MCF 10A (cell line): ENCODE data around the gene TRIM73. TPM values are rescaled to one million over a fixed set of nuclear protein-coding genes. Genes with fewer than 3 reads are reported as not detected.
"Not testable (repeated sequence)": the region's sequence is repeated elsewhere in the genome, so short reads cannot be mapped to it uniquely, and the experiment has no call there.

Experiments
- Bru-seq: library from RNA; stranded (reverse); fragments of 400-500 nt; gene quantifications from one replicate; lab custom pipeline; 2021; lab: Mats Ljungman, UMichigan
- BruChase-seq, 2 experiments: library from RNA; stranded (reverse); fragments of 400-500 nt; gene quantifications; one replicate each; lab custom pipeline; 2021; lab: Mats Ljungman, UMichigan
- BruUV-seq: library from RNA; stranded (reverse); fragments of 400-500 nt; replicated peaks from 2 replicates; lab custom pipeline; 2021; lab: Mats Ljungman, UMichigan
- CTCF ChIA-PET: fragments of 300-600 bp; sonication (Branson Sonifier 250); formaldehyde crosslinking; extraction: SDS; loops from one replicate; lab custom pipeline; 2021; ENCODE audit warnings: antibody characterized with exemption, inconsistent platforms; lab: Yijun Ruan, JAX
- POLR2A ChIA-PET: fragments of 300-600, 350-650 bp; sonication (Branson Sonifier 250); formaldehyde crosslinking; extraction: SDS; loops from one replicate; lab custom pipeline; 2020; ENCODE audit warnings: antibody characterized with exemption, inconsistent platforms; lab: Yijun Ruan, JAX
- DNase-seq: peaks from one replicate; pipeline ENCODE4 v3.0.0-alpha.2; 2018; ENCODE audit not compliant: unreplicated experiment
- H3K27ac Mint-ChIP-seq: one replicate; pipeline ENCODE4 v1.8.0; 2022; ENCODE audit warnings: mild to moderate bottlenecking, low read depth, mixed read lengths; ENCODE audit not compliant: unreplicated experiment
- H3K27me3 Mint-ChIP-seq: one replicate; pipeline ENCODE4 v1.8.0; 2022; ENCODE audit warnings: mixed read lengths; ENCODE audit not compliant: insufficient read depth, unreplicated experiment
- H3K36me3 Mint-ChIP-seq: one replicate; pipeline ENCODE4 v1.8.0; 2022; ENCODE audit warnings: mild to moderate bottlenecking, moderate library complexity, mixed read lengths; ENCODE audit not compliant: insufficient read depth, unreplicated experiment
- H3K4me1 Mint-ChIP-seq: one replicate; pipeline ENCODE4 v1.8.0; 2022; ENCODE audit warnings: mixed read lengths; ENCODE audit not compliant: insufficient read depth, unreplicated experiment
- H3K4me3 Mint-ChIP-seq: one replicate; pipeline ENCODE4 v1.8.0; 2022; ENCODE audit warnings: mild to moderate bottlenecking, moderate library complexity, mixed read lengths; ENCODE audit not compliant: unreplicated experiment
- H3K9me3 Mint-ChIP-seq: one replicate; pipeline ENCODE4 v1.8.0; 2022; ENCODE audit warnings: mixed read lengths; ENCODE audit not compliant: unreplicated experiment
- intact Hi-C: fragments of 100-400 bp; cut with micrococcal nuclease; formaldehyde crosslinking; loops from 2 replicates; pipeline ENCODE4 v1.14.1; 2022
- long read RNA-seq: library from polyadenylated mRNA; stranded (forward); transcript quantifications from one replicate; pipeline ENCODE4 v2.0.0, GENCODE V29; 2022
- total RNA-seq: library from RNA; stranded (reverse); gene quantifications from 2 replicates; pipeline ENCODE4 v1.2.3, GENCODE V29; 2022

TRIM73 gene
- total RNA-seq (1.8 and 3.7 TPM in 2 replicates), Bru-seq, nascent RNA (percentile 24 among the genes with signal in this experiment), BruChase-seq, experiment 1, labeled RNA remaining after a 6-hour chase (percentile 45 among the genes with signal in this experiment), BruChase-seq, experiment 2, labeled RNA remaining after a 2-hour chase (percentile 41 among the genes with signal in this experiment)
- long read RNA-seq, partial matches to known transcripts = 0 of 1 reads
- long read RNA-seq, other reads (novel, unspliced or antisense) = 1 of 1 reads

DNA sequence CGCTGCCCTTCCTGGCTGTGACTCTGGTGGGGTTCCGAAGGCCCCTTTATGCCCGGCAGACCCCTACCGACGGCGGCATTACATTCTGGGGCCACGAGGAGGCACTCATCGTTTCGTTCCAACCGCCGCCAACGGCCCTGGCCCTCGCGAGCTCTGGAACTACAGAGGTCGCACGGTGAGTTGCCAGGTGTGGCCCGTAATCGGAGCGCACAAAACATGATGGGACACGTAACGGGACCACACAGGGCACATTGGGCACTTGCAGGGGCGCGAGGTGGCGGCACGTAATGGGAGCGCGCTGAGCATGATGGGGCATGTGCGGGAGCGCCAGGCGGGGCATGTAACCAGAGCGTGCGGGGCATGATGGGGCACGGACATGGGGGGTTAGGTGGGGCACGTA is at the start of gene TRIM73:
Gene TRIM73, plus strand, starts transcription at position 301 of the 400 bp plus-strand sequence. CDS start 3,305 bp downstream, outside the sequence.
- BruUV-seq, H3K27me3 Mint-ChIP-seq, H3K4me1 Mint-ChIP-seq, intact Hi-C loops, H3K9me3 Mint-ChIP-seq, H3K27ac Mint-ChIP-seq, H3K4me3 Mint-ChIP-seq, H3K36me3 Mint-ChIP-seq, CTCF ChIA-PET, DNase-seq, POLR2A ChIA-PET: not testable (repeated sequence)

DNA sequence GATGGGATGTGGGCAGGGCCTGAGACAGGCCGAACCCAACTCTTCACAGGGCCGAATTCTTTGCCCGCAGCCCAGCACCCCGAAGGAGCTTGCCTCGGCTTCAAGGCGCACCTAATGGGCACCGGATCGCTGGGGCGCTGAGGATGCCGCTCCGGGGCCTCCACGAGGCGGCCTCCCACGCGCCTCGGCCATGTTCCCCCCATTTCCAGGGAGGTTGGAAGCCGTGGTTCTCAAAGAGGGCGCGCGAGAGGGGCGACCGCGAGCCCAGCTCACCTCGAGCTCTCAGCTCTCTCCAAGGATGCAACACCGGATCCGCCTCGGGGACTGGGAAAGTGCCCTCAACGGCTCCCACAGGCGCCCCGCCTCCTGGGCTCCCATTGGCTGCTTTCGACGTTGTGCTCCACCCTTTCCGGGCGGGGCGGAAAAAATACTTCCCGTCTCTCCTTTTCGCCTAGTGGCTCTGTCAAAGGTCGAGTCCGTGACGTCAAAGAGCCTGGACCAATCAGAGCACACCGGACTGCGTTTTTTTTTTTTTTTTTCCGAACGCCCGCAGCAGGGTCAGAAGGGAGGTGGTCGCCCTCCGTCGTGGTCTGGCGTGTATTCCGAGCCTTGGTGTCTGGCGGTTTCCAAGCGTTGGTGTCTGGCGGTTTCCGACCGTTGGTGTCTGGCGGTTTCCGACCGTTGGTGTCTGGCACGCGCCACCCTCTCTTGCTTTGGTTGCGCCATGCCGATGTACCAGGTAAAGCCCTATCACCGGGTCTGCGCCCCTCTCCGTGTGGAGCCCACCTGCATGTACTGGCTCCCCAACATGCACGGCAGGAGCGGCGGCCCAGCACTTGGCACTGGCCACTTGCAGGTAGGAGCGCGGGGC is 36.5 kb upstream of the TRIM73 start:
- intact Hi-C loops, H3K36me3 Mint-ChIP-seq, H3K27me3 Mint-ChIP-seq, POLR2A ChIA-PET, H3K9me3 Mint-ChIP-seq, CTCF ChIA-PET, H3K4me1 Mint-ChIP-seq: not testable (repeated sequence)
- peak; percentile 9 for DNase-seq
- peak overlapping the region; percentile 78 for H3K27ac Mint-ChIP-seq
- BruUV-seq = TSS peak; percentile 59
- peak overlapping the region; percentile 76 for H3K4me3 Mint-ChIP-seq

DNA sequence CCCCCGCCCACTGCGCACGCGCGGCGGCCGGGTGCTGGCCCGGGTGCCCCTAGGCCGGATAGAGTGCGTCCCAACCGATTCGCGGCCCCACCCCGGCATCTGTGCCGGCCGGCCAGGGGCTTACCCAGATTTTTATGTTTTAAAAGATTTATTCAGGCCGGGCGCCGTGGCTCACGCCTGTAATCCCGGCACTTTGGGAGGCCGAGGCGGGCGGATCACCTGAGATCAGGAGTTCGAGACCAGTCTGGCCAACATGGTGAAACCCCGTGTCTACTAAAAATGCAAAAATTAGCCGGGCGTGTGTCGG is 35.9 kb upstream of the TRIM73 start:
- H3K36me3 Mint-ChIP-seq, H3K4me1 Mint-ChIP-seq, H3K27me3 Mint-ChIP-seq, intact Hi-C loops, DNase-seq, H3K9me3 Mint-ChIP-seq, BruUV-seq, POLR2A ChIA-PET, CTCF ChIA-PET: not testable (repeated sequence)
- Mint-ChIP-seq H3K4me3 (peak overlapping the region; percentile 76), H3K27ac (peak overlapping the region; percentile 78)

DNA sequence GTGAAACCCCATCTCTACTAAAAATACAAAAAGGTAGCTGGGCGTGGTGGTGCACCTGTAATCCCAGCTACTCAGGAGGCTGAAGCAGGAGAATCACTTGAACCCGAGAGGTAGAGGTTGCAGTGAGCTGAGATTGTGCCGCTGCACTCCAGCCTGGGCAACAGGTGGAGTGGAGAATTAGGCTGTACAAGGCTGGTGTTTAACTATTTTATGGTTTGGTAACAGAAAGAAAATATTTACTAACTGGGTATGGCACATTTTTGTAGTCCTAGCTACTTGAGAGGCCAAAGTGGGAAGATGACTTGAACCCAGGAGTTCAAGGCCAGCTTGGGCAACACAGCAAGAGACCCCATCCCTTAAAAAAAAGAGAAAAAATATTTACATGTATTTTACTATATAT is 31.4 kb upstream of the TRIM73 start:
- BruUV-seq, DNase-seq, H3K4me3 Mint-ChIP-seq, H3K27ac Mint-ChIP-seq, H3K36me3 Mint-ChIP-seq, CTCF ChIA-PET, intact Hi-C loops, H3K9me3 Mint-ChIP-seq, POLR2A ChIA-PET, H3K4me1 Mint-ChIP-seq, H3K27me3 Mint-ChIP-seq: not testable (repeated sequence)

DNA sequence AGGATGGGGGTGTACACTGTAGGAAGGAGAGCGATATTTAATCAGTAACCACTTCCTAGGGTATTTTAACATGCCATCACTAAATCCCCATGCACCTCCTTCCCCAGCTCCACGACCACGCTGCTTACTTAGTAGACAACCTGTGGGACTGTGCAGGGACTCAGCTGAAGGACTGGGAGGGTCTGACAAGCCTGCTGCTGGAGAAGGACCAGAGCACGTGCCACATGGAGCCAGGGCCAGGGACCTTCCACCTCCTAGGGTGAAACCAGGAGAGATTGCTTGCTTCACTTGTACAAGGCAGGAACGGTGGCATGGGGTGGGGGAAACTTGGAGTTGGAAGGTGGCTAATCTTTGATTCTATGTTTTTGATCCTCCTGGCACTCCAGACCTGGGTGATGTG is 28.8 kb upstream of the TRIM73 start:
- H3K27me3 Mint-ChIP-seq, BruUV-seq, H3K9me3 Mint-ChIP-seq, H3K4me3 Mint-ChIP-seq, H3K4me1 Mint-ChIP-seq, H3K36me3 Mint-ChIP-seq, H3K27ac Mint-ChIP-seq, POLR2A ChIA-PET, intact Hi-C loops, DNase-seq, CTCF ChIA-PET: not testable (repeated sequence)

DNA sequence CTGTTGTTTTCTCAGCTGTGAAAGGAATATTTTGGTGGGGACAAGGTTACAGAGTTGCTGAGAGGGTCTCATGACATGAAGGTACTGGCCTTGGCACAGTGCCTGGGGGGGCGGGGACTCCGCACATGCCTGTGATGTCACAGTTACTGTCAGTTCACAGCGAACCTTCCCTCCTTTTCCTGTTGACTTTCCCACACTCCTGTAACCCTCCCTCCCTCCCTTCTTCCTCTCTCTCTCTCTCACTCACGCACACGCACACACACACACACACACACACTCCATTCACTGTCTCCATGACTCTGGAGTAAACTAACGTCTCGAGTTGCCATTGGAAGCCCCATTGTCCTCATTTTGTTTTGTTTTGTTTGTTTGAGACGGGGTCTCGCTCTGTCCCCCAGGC is 28.1 kb upstream of the TRIM73 start:
- DNase-seq, CTCF ChIA-PET, intact Hi-C loops, H3K9me3 Mint-ChIP-seq, H3K27me3 Mint-ChIP-seq, H3K4me3 Mint-ChIP-seq, H3K4me1 Mint-ChIP-seq, H3K27ac Mint-ChIP-seq, BruUV-seq, H3K36me3 Mint-ChIP-seq, POLR2A ChIA-PET: not testable (repeated sequence)

DNA sequence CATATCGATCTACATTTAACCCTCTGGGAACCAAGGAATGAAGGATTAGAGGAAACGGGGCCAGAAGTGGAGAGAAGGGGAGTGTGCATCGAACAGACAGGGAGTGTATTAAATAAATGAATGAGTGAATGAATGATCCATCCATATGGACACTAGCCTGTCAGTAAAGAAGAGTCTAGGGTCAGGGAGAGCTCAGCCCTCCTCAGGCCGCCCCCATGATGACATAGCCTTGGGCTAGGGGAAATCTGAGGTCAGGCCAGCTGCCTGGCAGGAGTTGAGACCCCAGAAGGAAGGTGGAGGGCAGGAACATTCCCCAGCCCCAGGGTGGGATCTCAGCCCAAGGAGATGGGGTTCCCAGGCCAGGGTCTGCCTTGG is 21.3 kb upstream of the TRIM73 start:
- intact Hi-C loops, BruUV-seq, H3K4me1 Mint-ChIP-seq, H3K27me3 Mint-ChIP-seq, CTCF ChIA-PET, H3K9me3 Mint-ChIP-seq, DNase-seq, H3K36me3 Mint-ChIP-seq, POLR2A ChIA-PET, H3K4me3 Mint-ChIP-seq, H3K27ac Mint-ChIP-seq: not testable (repeated sequence)

DNA sequence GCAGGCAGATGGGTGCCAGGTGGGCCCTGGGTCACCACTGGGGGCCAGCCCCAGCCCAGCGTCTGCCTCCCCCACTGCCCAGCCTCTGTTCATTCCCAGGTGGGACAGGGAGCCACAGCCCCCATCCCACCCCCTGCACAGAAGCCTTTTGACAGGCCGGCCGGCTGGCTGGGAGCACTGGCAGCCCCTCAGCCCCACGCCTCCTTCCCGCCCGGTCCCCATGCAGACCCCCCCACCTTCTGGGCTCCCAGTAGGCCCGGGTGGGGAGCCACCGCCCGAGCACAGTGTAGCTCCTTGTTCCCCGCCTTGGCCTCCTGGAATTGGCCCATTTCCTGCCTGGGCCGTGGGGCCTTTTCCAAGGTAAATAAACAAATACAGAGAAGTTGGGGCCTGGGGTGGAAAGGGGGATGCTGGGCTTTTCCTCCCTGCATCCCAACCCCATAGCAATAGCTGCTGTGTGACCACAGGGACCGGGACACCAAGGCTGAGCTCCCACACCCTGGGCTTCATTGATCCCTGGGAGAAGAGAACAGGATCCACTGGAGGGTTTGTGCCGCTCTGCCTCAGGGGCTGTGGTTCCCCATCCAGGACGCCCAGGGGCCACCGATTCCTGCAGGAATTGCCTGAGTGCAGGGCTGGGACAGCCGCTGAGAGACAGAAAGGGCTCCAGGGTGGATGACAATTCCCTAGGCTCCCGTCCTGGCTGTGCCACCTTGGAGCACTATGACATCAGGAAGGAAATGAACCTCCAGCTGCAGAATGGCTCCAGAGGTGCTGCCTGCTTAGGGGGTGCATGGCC is 20.7 kb upstream of the TRIM73 start:
- H3K27me3 Mint-ChIP-seq, CTCF ChIA-PET, BruUV-seq: not testable (repeated sequence)

DNA sequence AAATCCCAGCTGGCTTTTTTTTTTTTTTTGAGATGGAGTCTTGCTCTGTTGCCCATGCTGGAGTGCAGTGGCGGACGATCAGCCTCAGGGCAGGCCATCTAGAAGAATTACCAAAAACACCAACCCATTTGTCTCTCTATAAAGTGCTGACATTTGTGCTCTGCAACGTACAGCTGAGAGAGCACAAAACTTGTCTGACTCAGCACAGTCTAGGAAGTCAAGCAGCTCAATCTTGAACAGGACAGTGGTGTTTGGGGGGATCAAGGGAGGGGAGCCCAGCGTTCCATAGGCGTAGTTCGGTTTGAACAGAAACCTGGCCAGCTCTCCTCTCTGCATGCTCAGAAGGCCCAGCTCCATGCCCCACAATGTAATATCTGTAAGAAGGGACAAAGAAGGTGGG is 2.2 kb upstream of the TRIM73 start:
- H3K4me3 Mint-ChIP-seq, intact Hi-C loops, H3K9me3 Mint-ChIP-seq, BruUV-seq, POLR2A ChIA-PET, H3K36me3 Mint-ChIP-seq, H3K27ac Mint-ChIP-seq, DNase-seq, H3K27me3 Mint-ChIP-seq, H3K4me1 Mint-ChIP-seq, CTCF ChIA-PET: not testable (repeated sequence)

More for the DNA sequence above, 20.7 kb upstream of the TRIM73 start:
- POLR2A ChIA-PET, H3K4me3 Mint-ChIP-seq, H3K27ac Mint-ChIP-seq, H3K4me1 Mint-ChIP-seq, DNase-seq, H3K9me3 Mint-ChIP-seq, intact Hi-C loops, H3K36me3 Mint-ChIP-seq: not testable (repeated sequence)
